Measurements from ENCODE around the gene BMPR1B.
"Not testable (repeated sequence)": the region's sequence is repeated elsewhere in the genome, so short reads cannot be mapped to it uniquely, and the experiment has no call there.

Gene BMPR1B

GRCh38 chr4:95095348-95095974 is 337.7 kb downstream of the BMPR1B start:
- DNase-seq = no peak

- DNase-seq = no peak
Measured at GRCh38 chr4:95102162-95102790, 344.5 kb downstream of the BMPR1B start.

- no peak for DNase-seq
Measured at GRCh38 chr4:95105112-95105511, 347.4 kb downstream of the BMPR1B start.

GRCh38 chr4:95105983-95106382 is 348.2 kb downstream of the BMPR1B start:
- no peak for DNase-seq

GRCh38 chr4:95106408-95106928 is 348.7 kb downstream of the BMPR1B start:
- DNase-seq = no peak

- DNase-seq = no peak
Measured at GRCh38 chr4:95107004-95107403, 349.2 kb downstream of the BMPR1B start.

GRCh38 chr4:95107635-95108034 is 349.9 kb downstream of the BMPR1B start:
- DNase-seq = no peak

- no peak for DNase-seq
Measured at GRCh38 chr4:95108883-95109421, 351.2 kb downstream of the BMPR1B start.

- no peak for DNase-seq
Measured at GRCh38 chr4:95114521-95114920, 356.8 kb downstream of the BMPR1B start.

GRCh38 chr4:95118497-95118896 is 360.7 kb downstream of the BMPR1B start:
- DNase-seq = no peak

GRCh38 chr4:95120456-95120855 is 362.7 kb downstream of the BMPR1B start:
- no peak for DNase-seq

GRCh38 chr4:95122001-95122400 is 364.2 kb downstream of the BMPR1B start:
- no peak for DNase-seq

GRCh38 chr4:95124906-95125504 is 367.2 kb downstream of the BMPR1B start:
- DNase-seq = no peak

GRCh38 chr4:95129031-95129430 is 371.3 kb downstream of the BMPR1B start:
- no peak for DNase-seq

- no peak for DNase-seq
Measured at GRCh38 chr4:95129821-95130311, 372.1 kb downstream of the BMPR1B start.

- not testable (repeated sequence) for DNase-seq
Measured at GRCh38 chr4:95134016-95134415, 376.3 kb downstream of the BMPR1B start.

- DNase-seq = not testable (repeated sequence)
Measured at GRCh38 chr4:95139424-95139823, 381.7 kb downstream of the BMPR1B start.

- no peak for DNase-seq
Measured at GRCh38 chr4:95141361-95141760, 383.6 kb downstream of the BMPR1B start.

GRCh38 chr4:95142932-95143331 is 385.2 kb downstream of the BMPR1B start:
- no peak for DNase-seq

GRCh38 chr4:95151255-95151654 is 393.5 kb downstream of the BMPR1B start:
- DNase-seq = no peak

GRCh38 chr4:95153182-95153581 is 395.4 kb downstream of the BMPR1B start:
- no peak for DNase-seq

GRCh38 chr4:95155759-95156451 is 398.1 kb downstream of the BMPR1B start:
- DNase-seq = no peak

- DNase-seq = no peak
Measured at GRCh38 chr4:95156452-95156765, 398.7 kb downstream of the BMPR1B start.
